Nephron (organoid): ENCODE data around the gene ELP4.

Experiments used
- H3K27ac Mint-ChIP-seq, 3 experiments: 2 replicates each; pipeline ENCODE4 v1.8.0; 2020; ENCODE audit warnings: mixed read lengths in 3 of 3, mild to moderate bottlenecking in 2 of 3, moderate library complexity in 1 of 3
- H3K27me3 Mint-ChIP-seq: 2 replicates; pipeline ENCODE4 v1.8.0; 2021; ENCODE audit warnings: low read depth, mild to moderate bottlenecking, moderate library complexity, mixed read lengths
- H3K36me3 Mint-ChIP-seq: 2 replicates; pipeline ENCODE4 v1.8.0; 2020; ENCODE audit warnings: low read depth, mixed read lengths
- H3K4me1 Mint-ChIP-seq: 2 replicates; pipeline ENCODE4 v1.8.0; 2020; ENCODE audit warnings: mixed read lengths
- H3K4me3 Mint-ChIP-seq, 3 experiments: 2 replicates each; pipeline ENCODE4 v1.8.0; 2020; ENCODE audit warnings: mild to moderate bottlenecking in 3 of 3, mixed read lengths in 3 of 3, moderate library complexity in 2 of 3
- H3K9me3 Mint-ChIP-seq: 2 replicates; pipeline ENCODE4 v1.8.0; 2020; ENCODE audit warnings: mixed read lengths
- CTCF ChIP-seq, 3 experiments: fragments of 200-600 bp; sonication (generic); IDR thresholded peaks; one replicate each; pipeline ENCODE4 v1.5.0; 2021; ENCODE audit warnings: antibody characterized with exemption in 3 of 3; ENCODE audit not compliant: unreplicated experiment in 3 of 3

The ELP4 gene

DNA sequence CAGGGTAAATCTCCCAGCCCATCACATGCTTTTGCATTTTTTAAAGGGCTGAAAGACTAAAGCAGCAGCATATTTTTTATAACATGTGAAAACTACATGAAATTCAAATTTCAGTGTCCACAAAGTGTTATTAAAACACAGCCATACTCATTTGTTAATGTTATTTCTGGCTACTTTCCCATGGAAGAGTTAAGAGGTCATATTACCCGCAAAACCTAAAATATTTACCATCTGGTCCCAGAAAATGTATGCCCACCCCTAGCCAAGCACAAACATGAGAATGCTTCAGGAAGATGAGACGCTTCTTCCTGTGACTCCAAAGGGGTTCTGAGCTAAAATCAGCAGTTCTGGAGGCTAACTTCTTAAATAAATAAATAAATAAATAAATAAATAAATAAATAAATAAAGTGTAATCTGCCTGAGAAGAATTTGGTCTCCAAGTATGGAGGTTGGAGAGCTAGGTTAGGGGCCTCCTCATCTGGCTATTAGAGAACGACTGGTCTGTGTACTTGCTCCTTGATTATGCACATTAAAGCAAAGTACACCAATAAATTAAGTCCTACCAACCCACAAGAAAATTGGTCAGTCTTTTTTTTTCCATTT lies 9.9 kb upstream of the ELP4 start:
- no peaks in the 10 kb centered on the region for H3K27me3 Mint-ChIP-seq
- H3K4me1 Mint-ChIP-seq = peaks cover 9% of the 10 kb centered on the region
- peaks cover 56% of the 10 kb centered on the region for H3K36me3 Mint-ChIP-seq
- H3K27ac Mint-ChIP-seq = peak overlapping the region in 2 of 3 experiments; percentile 7 to 54
- no peak for TF ChIP-seq CTCF (IDR thresholded peaks at IDR 0.05; ENCODE audit: unreplicated experiment in 3 of 3)
- H3K9me3 Mint-ChIP-seq = peaks cover 12% of the 10 kb centered on the region
- no peak overlapping the region for H3K4me3 Mint-ChIP-seq

DNA sequence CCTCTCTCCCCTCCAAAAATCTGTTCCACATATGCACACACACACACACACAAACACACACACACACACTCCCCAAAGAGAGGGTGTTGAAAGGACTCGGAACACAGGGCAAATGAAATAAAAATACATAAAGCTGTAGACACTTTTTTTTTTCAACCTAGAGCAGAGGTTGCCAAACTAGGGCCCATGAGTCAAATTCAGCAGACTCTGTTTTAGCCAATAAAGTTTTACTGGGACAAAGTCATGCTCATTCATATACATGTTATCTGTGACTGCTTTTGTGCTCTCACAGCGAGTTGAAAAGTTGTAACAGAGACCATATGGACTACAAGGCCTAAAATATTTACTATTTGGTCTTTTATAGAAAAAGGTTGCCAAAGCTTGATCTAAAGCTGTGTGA lies 9.0 kb upstream of the ELP4 start:
- peaks cover 56% of the 10 kb centered on the region for H3K36me3 Mint-ChIP-seq
- peak overlapping the region in 2 of 3 experiments; percentile 18 to 53 for H3K27ac Mint-ChIP-seq
- peaks cover 4% of the 10 kb centered on the region for H3K9me3 Mint-ChIP-seq
- no peak overlapping the region for H3K4me3 Mint-ChIP-seq
- peaks cover 9% of the 10 kb centered on the region for H3K4me1 Mint-ChIP-seq
- no peak for TF ChIP-seq CTCF (IDR thresholded peaks at IDR 0.05; ENCODE audit: unreplicated experiment in 3 of 3)
- H3K27me3 Mint-ChIP-seq = no peaks in the 10 kb centered on the region

- Mint-ChIP-seq H3K9me3 (no peaks in the 10 kb centered on the region), H3K27me3 (no peaks in the 10 kb centered on the region), H3K4me1 (peaks cover 30% of the 10 kb centered on the region), H3K4me3 (peak overlapping the region; percentile 92 to 98 (median 97)), H3K27ac (peak overlapping the region; percentile 95 to 99 (median 99)), H3K36me3 (peaks cover 21% of the 10 kb centered on the region)
- TF ChIP-seq CTCF (IDR thresholded peaks at IDR 0.05; ENCODE audit: unreplicated experiment in 3 of 3) = no peak
Measured at GRCh38 chr11:31509051-31509428, 527 bp upstream of the ELP4 start.

GRCh38 chr11:31512117-31512516 lies 2.5 kb downstream of the ELP4 start:
- Mint-ChIP-seq H3K27me3 (no peaks in the 10 kb centered on the region), H3K27ac (no peak overlapping the region), H3K4me3 (no peak overlapping the region), H3K4me1 (peaks cover 29% of the 10 kb centered on the region), H3K36me3 (peaks cover 3% of the 10 kb centered on the region), H3K9me3 (no peaks in the 10 kb centered on the region)
- no peak for TF ChIP-seq CTCF (IDR thresholded peaks at IDR 0.05; ENCODE audit: unreplicated experiment in 3 of 3)

DNA sequence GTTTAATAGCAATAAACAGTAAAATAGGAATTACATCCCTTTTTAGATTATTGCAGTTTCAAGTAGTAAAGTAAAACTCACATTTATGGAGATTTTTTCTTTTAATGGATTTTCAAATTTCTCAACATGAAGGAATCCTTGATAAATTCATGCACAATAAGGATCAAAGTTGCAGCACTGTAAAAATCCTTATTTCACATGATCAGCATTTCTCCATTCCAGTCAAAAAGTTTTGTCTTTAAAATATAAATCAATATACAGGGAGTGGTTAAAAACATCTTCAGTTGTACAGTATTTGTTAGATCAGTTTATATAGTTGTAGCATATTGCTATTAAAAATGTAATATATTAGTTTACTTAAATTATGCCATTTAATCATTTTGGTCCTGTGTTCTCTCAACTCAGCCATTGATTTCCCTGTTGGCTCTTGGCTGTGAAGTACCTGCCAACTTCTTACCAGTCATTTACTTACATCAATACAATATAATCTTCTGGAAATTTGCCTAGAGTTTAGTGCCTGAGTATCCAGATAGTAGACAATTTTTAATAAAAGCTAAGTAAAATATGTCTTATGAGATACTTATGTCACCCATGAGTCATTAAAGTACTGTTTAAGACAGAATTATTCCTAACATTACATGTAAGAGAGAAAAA lies 12.1 kb downstream of the ELP4 start:
- peaks cover 4% of the 10 kb centered on the region for H3K36me3 Mint-ChIP-seq
- H3K4me1 Mint-ChIP-seq = no peaks in the 10 kb centered on the region
- TF ChIP-seq CTCF (IDR thresholded peaks at IDR 0.05; ENCODE audit: unreplicated experiment in 3 of 3) = no peak
- H3K9me3 Mint-ChIP-seq = no peaks in the 10 kb centered on the region
- H3K27ac Mint-ChIP-seq = no peak overlapping the region
- no peak overlapping the region for H3K4me3 Mint-ChIP-seq
- H3K27me3 Mint-ChIP-seq = no peaks in the 10 kb centered on the region

GRCh38 chr11:31529189-31529588 lies 19.6 kb downstream of the ELP4 start:
- H3K4me1 Mint-ChIP-seq = no peaks in the 10 kb centered on the region
- peaks cover 14% of the 10 kb centered on the region for H3K36me3 Mint-ChIP-seq
- no peaks in the 10 kb centered on the region for H3K9me3 Mint-ChIP-seq
- H3K4me3 Mint-ChIP-seq = no peak overlapping the region
- no peak for TF ChIP-seq CTCF (IDR thresholded peaks at IDR 0.05; ENCODE audit: unreplicated experiment in 3 of 3)
- no peaks in the 10 kb centered on the region for H3K27me3 Mint-ChIP-seq
- H3K27ac Mint-ChIP-seq = no peak overlapping the region
